Panc1 (cell line): ENCODE data around the gene MEIS1. TPM values are rescaled to one million over a fixed set of nuclear protein-coding genes. Genes with fewer than 3 reads are reported as not detected.

Source experiments
- ATAC-seq: fragments of 200-7000 bp; cut with Tn5 transposase; 2 replicates; pipeline ENCODE4 v1.9.1; 2020; ENCODE audit warnings: mild to moderate bottlenecking, moderate library complexity
- BruUV-seq: library from RNA; stranded (reverse); fragments of 400-500 nt; replicated peaks from 2 replicates; lab custom pipeline; 2021; lab: Mats Ljungman, UMichigan
- CTCF ChIA-PET: fragments of 300-600 bp; sonication (Branson Sonifier 250); formaldehyde crosslinking; loops from one replicate; lab custom pipeline; 2022; ENCODE audit warnings: antibody characterized with exemption; lab: Charles Lee
- POLR2A ChIA-PET: fragments of 300-600 bp; sonication (Branson Sonifier 250); formaldehyde crosslinking; loops from one replicate; lab custom pipeline; 2022; ENCODE audit warnings: antibody characterized with exemption; lab: Charles Lee
- DNase-seq: peaks from one replicate; pipeline ENCODE4 v3.0.0-alpha.2; 2010; ENCODE audit warnings: low read depth, low spot score
- H3K27ac ChIP-seq: 2 replicates; pipeline ENCODE4 v1.5.1; 2011; ENCODE audit warnings: mild to moderate bottlenecking, low read length, inconsistent platforms
- H3K27me3 ChIP-seq: fragments of 200-500 bp; sonication (Bioruptor generic); 2 replicates; pipeline ENCODE4 v1.6.0; 2014; ENCODE audit warnings: low read length, inconsistent platforms; ENCODE audit not compliant: control insufficient read depth, insufficient read depth
- H3K36me3 ChIP-seq: fragments of 200-500 bp; sonication (Bioruptor generic); 2 replicates; pipeline ENCODE4 v1.5.1; 2014; ENCODE audit warnings: inconsistent platforms, mild to moderate bottlenecking, low read length, moderate library complexity; ENCODE audit not compliant: control insufficient read depth, insufficient read depth
- H3K4me1 ChIP-seq: 2 replicates; pipeline ENCODE4 v1.5.1; 2011; ENCODE audit warnings: inconsistent platforms, mild to moderate bottlenecking, low read length, moderate library complexity; ENCODE audit not compliant: control insufficient read depth, insufficient read depth
- H3K4me3 ChIP-seq, 2 experiments: 2 replicates each; pipeline ENCODE4 v1.5.1; 2011 to 2012; ENCODE audit warnings: low read depth in 2 of 2, low read length in 2 of 2, mild to moderate bottlenecking in 2 of 2, inconsistent platforms in 1 of 2, moderate library complexity in 1 of 2
- H3K9me3 ChIP-seq: fragments of 200-500 bp; sonication (Bioruptor generic); 2 replicates; pipeline ENCODE4 v1.5.1; 2014; ENCODE audit warnings: low read depth, mild to moderate bottlenecking, inconsistent platforms, low read length, moderate library complexity; ENCODE audit not compliant: control insufficient read depth, insufficient read depth
- CTCF ChIP-seq: fragments of 450-650 bp; IDR thresholded peaks from 2 replicates; pipeline ENCODE4 v1.5.1; 2017; ENCODE audit warnings: mild to moderate bottlenecking
- POLR2AphosphoS5 ChIP-seq: IDR thresholded peaks from 2 replicates; pipeline ENCODE4 v1.6.1; 2012; ENCODE audit warnings: mild to moderate bottlenecking, low read depth, low read length, moderate library complexity
- REST ChIP-seq, 2 experiments: IDR thresholded peaks; 2 replicates each; pipeline ENCODE4 v1.6.1; 2011 to 2012; ENCODE audit warnings: low read depth in 2 of 2, control low read depth in 1 of 2, low read length in 1 of 2, mild to moderate bottlenecking in 1 of 2, moderate library complexity in 1 of 2; ENCODE audit not compliant: insufficient read depth in 1 of 2
- SIN3A ChIP-seq: IDR thresholded peaks from 2 replicates; pipeline ENCODE4 v1.6.1; 2012; ENCODE audit warnings: low read depth, mild to moderate bottlenecking, low read length, moderate library complexity, borderline replicate concordance; ENCODE audit not compliant: insufficient read depth
- TCF7L2 ChIP-seq: IDR thresholded peaks from 2 replicates; pipeline ENCODE4 v1.6.1; 2011; ENCODE audit warnings: mild to moderate bottlenecking, low read depth, low read length, inconsistent platforms
- in situ Hi-C: cut with HindIII; loops from 2 replicates; pipeline ENCODE4 v1.10.0; 2016; ENCODE audit warnings: low sequenced_read_pairs, low pct_unique_long_range_greater_than_20kb
- intact Hi-C: fragments of 100-400 bp; cut with micrococcal nuclease; formaldehyde crosslinking; loops from one replicate; pipeline ENCODE4 v1.10.0; 2022; ENCODE audit not compliant: unreplicated experiment
- total RNA-seq: library from RNA; stranded (reverse); gene quantifications from one replicate; pipeline ENCODE4 v1.2.1, GENCODE V29; 2021; ENCODE audit not compliant: unreplicated experiment

MEIS1 gene
- total RNA-seq, 1 experiment from 2014 or later, result 2.0 TPM

- no peak for ATAC-seq
- intact Hi-C loops, result no loop called here
- H3K27me3 ChIP-seq, result no peaks in the 10 kb centered on the region; the same call in 1 of the 2 replicates
- no TSS peak for BruUV-seq
- no peak overlapping the region for H3K4me3 ChIP-seq
- no peak for TF ChIP-seq POLR2AphosphoS5
- no peak for TF ChIP-seq TCF7L2
- no peak for TF ChIP-seq CTCF
- no peak for TF ChIP-seq SIN3A
- no peak for TF ChIP-seq REST (IDR thresholded peaks at IDR 0.05; ENCODE audit: insufficient read depth in 1 of 2, low read depth in 2 of 2, low read length in 1 of 2)
- in situ Hi-C loops, result no loop called here
- no peaks in the 10 kb centered on the region for H3K4me1 ChIP-seq
- no peaks in the 10 kb centered on the region for H3K36me3 ChIP-seq
- no peak for DNase-seq
- H3K9me3 ChIP-seq, result no peaks in the 10 kb centered on the region
- H3K27ac ChIP-seq, result no peak overlapping the region
- ChIA-PET CTCF (no interaction called here), POLR2A (no interaction called here)
These were observed 110.3 kb downstream of the MEIS1 start for GRCh38 chr2:66545258-66545657.

GRCh38 chr2:66547118-66547517 lies 112.2 kb downstream of the MEIS1 start:
- TF ChIP-seq REST (IDR thresholded peaks at IDR 0.05; ENCODE audit: insufficient read depth in 1 of 2, low read depth in 2 of 2, low read length in 1 of 2) (no peak), SIN3A (no peak), TCF7L2 (no peak), POLR2AphosphoS5 (no peak), CTCF (no peak)
- Histone ChIP-seq H3K27me3 (no peaks in the 10 kb centered on the region; the same call in 1 of the 2 replicates), H3K36me3 (no peaks in the 10 kb centered on the region), H3K9me3 (no peaks in the 10 kb centered on the region), H3K4me1 (no peaks in the 10 kb centered on the region), H3K4me3 (no peak overlapping the region), H3K27ac (no peak overlapping the region)
- ATAC-seq (no peak), DNase-seq (no peak)
- ChIA-PET POLR2A (no interaction called here), CTCF (no interaction called here)
- BruUV-seq, result no TSS peak
- intact Hi-C loops, result no loop called here
- in situ Hi-C loops, result no loop called here
